GM18907 (cell line): ENCODE data around the gene ANKFN1.

Experiments
- ATAC-seq: cut with Tn5 transposase; IDR thresholded peaks from one replicate; pipeline ENCODE4 v1.9.1; 2021; ENCODE audit warnings: mild to moderate bottlenecking, moderate library complexity; ENCODE audit not compliant: unreplicated experiment

The ANKFN1 gene

DNA sequence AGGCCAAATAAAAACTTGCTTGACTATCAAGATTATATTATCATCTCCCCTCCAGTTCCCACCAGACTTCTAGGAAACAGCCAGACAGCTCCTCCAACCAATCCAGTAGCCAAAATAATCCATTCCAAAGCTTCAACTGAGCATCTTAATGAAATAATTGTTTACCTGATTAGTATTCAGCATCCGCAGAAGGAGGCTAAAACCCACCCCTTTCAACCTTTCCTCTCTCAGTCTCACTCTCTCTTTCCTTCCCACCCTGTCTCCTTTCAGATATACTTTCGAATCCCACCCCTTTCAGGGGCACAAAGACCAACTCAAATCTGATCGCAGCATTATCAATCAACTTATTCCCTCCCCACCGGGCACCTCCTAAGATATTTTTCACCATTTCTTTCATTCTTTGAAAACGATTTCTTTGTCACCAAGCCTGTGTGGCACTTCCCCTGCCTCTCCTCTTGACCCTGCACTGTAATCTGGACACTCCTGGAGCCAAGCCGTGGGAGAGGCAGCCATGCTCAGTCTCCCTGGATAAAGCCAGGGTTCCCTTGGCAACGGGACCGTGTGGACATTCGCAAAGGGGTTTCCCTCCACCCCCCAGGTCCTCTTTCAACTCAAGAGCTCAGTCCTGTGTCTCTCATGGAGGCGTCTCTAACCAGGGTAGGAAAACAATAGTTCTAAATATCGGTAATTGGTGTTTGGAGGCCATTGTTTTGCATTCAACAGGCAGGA lies at the start of gene ANKFN1:
Gene ANKFN1 (plus strand): TSS at position 602 of the 729 bp plus-strand sequence. CDS start 59,193 bp downstream, outside the sequence.
- no peak for ATAC-seq

- ATAC-seq, result peak; percentile 95
Observed at GRCh38 chr17:56108811-56109284, 44.4 kb upstream of the ANKFN1 start.

- ATAC-seq, result no peak
Observed at GRCh38 chr17:56109836-56110235, 43.4 kb upstream of the ANKFN1 start.

GRCh38 chr17:56110463-56111135 lies 42.7 kb upstream of the ANKFN1 start:
- ATAC-seq, result no peak

DNA sequence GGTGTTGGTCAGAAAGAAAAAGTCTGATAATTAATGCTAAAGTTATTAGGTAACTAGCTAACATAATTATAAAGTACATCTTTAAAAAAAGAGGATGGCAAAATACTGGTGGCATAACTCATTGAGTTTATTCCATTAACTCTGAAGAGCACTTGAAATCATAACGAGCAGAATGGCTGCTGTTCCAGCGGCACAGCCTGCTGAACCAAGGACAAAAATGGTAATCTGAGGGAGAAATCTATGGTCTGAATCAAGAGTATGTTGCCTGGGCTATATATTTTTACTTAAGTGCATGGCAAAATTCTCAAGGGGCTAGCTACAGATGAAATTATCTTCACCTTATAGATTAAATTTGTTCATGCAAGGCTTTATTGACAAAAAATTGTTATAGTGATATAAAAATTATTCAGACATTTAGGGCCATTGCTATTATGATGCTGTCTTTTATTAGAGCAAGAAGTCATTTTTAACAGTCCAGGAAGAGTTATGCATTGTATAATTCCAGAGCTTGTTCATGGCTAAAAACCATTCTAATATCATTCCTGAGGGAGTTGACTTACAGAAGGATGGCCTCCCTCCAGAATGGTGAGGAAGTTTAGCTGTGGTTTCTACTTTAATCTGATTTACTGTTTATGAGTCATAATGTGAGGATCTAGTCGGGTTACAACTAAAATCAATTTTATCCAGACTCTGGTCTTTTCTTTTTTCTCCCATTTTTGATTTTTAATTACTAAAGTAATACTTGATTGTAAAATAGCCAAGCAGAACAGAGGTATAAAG lies 41.4 kb upstream of the ANKFN1 start:
- no peak for ATAC-seq

DNA sequence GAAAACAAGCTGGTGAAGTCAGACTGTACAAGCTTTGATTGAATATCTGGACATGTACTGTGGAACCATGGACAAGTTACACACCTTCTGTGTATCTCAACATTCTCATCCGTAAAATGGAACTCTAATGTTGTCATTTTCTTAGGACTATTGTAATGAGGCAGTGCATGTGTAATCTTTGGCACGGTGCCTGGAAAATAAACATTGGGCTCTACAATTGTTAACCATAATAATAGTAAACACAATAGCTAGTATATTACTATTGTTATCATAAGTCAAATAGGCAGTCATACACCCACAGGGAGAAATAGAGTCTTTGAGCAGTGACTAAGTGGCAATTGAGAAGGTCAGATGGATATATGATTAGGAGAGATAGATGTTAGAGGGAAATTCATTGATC lies 39.8 kb upstream of the ANKFN1 start:
- ATAC-seq, result no peak

- ATAC-seq, result no peak
Observed at GRCh38 chr17:56114469-56114868, 38.8 kb upstream of the ANKFN1 start.

- no peak for ATAC-seq
Observed at GRCh38 chr17:56119191-56119590, 34.1 kb upstream of the ANKFN1 start.

DNA sequence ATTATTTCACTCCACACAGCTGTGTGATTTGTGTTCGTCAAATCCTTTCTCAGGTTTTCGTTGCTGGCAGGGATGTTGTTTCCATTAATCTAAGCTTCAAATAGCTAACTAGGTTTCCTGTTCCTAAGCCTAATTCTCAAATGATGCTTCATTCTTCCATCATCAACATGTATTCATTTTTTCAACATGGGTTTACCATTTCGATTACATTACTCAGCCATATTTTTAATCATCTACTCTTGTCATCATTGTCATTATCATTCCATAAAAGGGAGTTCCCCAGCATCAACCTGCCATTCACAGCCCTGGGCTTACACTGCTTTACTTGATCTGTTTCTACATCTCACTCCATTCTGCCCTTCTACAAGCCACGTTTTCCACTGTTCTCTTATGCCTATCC lies 33.3 kb upstream of the ANKFN1 start:
- no peak for ATAC-seq

- no peak for ATAC-seq
Observed at GRCh38 chr17:56121191-56122051, 31.9 kb upstream of the ANKFN1 start.

- no peak for ATAC-seq
Observed at GRCh38 chr17:56125830-56126819, 27.1 kb upstream of the ANKFN1 start.

- ATAC-seq, result no peak
Observed at GRCh38 chr17:56130026-56130425, 23.2 kb upstream of the ANKFN1 start.

GRCh38 chr17:56130631-56131030 lies 22.6 kb upstream of the ANKFN1 start:
- ATAC-seq, result no peak

DNA sequence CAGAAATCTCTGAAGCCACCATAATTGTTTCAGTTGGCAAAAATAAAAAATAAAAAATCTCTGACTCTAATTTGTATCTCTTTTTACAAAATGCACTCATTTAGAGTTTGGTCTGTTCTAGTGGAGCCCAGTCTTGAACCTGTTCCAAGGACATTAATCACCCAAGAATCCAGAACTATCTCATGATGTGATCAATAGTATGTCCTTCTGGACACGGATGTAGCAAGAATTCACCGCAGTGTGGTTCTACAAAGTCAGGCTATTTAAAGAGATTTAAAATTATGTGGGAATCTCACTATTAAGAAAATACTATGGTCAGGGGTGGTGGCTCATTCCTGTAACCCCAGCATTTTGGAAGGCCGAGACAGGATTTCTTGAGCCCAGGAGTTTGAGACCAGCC lies 21.8 kb upstream of the ANKFN1 start:
- no peak for ATAC-seq

DNA sequence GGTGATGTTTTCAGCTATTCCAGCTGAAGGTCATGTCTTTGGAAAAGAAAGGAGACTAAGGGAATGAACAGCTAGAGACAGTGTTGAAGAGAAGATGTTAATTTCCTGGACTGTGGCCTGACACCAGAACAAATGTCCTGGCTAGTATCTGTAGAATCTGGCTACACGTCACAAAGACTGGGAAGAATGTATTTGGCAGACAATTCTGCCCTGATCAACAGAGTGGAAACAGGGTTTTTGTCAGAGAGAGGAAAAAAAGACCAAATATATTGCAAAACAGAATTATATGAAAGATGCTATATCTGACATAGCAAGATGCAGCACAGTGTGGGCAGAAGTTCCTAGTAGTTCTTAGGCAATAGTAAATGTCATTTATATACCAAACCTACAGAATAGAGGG lies 17.0 kb upstream of the ANKFN1 start:
- no peak for ATAC-seq

DNA sequence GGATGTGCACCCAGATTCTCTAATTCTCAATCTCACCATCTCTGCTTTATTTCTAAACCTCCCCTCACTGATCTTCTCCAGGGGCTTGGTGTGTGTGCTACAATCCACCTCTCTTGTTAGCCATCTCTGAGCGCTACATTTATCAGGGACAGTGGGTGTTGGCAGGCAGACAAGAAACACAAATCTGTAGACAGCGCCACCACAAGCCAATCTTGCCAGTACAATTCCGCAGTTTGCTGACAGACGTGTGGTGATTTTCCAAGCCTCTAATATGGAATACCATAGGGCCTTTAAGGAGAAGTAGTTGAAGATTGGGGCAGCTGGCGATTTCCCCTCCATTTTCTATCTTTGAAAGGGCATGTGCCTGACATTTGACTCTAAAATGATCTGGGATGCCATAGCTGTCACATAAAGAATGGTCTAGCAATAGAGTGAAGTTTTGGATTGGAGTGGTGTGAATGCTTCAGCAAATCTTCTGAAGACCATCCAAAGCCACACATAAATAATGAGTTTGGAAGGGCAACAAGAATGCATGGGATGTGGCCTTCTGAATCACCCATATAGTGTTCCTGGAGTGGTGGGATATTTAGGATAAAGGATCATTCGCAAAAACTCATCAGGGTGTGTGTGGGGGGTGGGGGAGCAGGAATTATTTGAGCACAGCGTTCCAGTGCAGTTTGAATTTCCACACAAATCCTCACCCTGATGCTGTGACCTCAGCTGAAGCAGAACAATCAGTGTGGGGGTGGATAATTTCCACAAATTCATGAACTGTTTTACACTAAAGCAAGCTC lies 12.0 kb upstream of the ANKFN1 start:
- ATAC-seq, result no peak

- ATAC-seq, result no peak
Observed at GRCh38 chr17:56142325-56142724, 10.9 kb upstream of the ANKFN1 start.

DNA sequence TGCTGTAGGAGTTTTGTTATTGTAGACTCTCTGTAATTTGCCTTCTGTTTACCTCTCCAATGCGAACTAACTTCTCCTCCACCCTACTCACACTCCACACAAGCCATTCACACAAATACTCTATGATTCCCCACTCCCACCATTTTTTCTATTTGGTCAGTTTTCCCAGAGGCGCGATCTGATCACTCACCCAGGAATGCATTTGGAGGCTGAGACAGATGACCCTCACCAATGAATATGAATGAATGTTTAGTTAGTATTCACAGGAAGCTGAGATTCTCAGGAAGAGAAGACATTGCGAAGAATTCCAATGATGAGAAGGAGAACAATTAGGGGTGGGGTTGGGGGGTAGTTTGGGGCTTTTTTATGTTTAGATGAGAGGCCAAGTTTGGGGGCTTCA lies 10.5 kb upstream of the ANKFN1 start:
- no peak for ATAC-seq

- no peak for ATAC-seq
Observed at GRCh38 chr17:56144223-56144622, 9.1 kb upstream of the ANKFN1 start.
